ENCODE results near the gene PRPF6.

DNA sequence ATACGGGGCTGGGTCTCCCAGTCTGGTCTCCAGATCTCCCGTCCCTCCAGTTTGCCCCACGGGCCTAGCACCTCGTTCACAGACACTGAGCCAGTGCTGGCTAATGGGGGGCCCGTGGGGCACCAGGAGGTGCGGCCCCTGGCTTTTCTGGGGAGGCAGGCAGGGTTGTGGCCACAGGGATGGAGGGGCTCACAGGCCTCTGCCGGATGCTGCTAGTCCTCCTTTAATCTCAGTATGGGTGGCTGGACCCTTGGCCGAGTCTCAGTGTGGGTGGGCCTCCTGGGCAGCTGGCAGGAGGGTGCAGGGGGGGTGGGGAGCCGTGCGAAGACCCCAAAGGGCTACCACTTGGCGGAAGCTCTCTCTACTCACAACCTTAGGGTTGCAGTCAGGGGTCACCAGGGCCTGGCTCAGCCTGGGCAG, 70.1 kb downstream of the PRPF6 start:
- TF ChIP-seq, protein P1, sequence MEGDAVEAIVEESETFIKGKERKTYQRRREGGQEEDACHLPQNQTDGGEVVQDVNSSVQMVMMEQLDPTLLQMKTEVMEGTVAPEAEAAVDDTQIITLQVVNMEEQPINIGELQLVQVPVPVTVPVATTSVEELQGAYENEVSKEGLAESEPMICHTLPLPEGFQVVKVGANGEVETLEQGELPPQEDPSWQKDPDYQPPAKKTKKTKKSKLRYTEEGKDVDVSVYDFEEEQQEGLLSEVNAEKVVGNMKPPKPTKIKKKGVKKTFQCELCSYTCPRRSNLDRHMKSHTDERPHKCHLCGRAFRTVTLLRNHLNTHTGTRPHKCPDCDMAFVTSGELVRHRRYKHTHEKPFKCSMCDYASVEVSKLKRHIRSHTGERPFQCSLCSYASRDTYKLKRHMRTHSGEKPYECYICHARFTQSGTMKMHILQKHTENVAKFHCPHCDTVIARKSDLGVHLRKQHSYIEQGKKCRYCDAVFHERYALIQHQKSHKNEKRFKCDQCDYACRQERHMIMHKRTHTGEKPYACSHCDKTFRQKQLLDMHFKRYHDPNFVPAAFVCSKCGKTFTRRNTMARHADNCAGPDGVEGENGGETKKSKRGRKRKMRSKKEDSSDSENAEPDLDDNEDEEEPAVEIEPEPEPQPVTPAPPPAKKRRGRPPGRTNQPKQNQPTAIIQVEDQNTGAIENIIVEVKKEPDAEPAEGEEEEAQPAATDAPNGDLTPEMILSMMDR (conservative IDR thresholded peaks at IDR 0.05; ENCODE audit: low read length) = no peak
- no peak for TF ChIP-seq EZH2phosphoT487 (IDR thresholded peaks at IDR 0.05; ENCODE audit: borderline replicate concordance)

Measured in Loucy (cell line).